LNCAP (cell line): ENCODE measurements around the gene DDX6.

Source experiments
- CTCF ChIP-seq: fragments of 450-650 bp; IDR thresholded peaks from 2 replicates; pipeline ENCODE4 v1.5.1; 2017; ENCODE audit warnings: mild to moderate bottlenecking

Gene DDX6

GRCh38 chr11:118740892-118741291 lies 50.1 kb downstream of the DDX6 start:
- no peak for TF ChIP-seq CTCF

GRCh38 chr11:118735203-118735602 lies 55.8 kb downstream of the DDX6 start:
- TF ChIP-seq CTCF, result no peak

GRCh38 chr11:118734031-118734430 lies 56.9 kb downstream of the DDX6 start:
- TF ChIP-seq CTCF, result no peak

DNA sequence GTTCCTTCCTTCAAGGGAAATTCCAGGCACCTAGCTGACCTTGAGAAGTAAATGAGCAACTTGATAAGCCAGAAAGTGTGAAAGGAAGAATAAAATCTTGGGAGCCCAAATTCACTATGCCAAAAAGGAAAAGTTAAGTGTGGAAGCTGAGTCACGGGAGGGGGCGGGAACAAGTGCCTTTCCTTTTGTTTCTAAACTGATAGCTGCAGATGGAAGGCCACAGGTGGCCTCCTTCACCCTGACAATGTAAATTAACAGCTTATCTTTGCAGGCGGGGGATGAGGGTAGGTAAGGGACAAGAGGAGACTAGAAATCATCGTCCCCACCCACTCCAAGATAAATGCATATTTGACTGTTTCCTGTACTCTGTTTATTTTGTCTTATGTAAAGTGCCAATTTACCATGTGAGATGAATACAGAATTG lies 75.1 kb downstream of the DDX6 start:
- TF ChIP-seq CTCF, result no peak

GRCh38 chr11:118715245-118715831 lies 75.6 kb downstream of the DDX6 start:
- no peak for TF ChIP-seq CTCF

DNA sequence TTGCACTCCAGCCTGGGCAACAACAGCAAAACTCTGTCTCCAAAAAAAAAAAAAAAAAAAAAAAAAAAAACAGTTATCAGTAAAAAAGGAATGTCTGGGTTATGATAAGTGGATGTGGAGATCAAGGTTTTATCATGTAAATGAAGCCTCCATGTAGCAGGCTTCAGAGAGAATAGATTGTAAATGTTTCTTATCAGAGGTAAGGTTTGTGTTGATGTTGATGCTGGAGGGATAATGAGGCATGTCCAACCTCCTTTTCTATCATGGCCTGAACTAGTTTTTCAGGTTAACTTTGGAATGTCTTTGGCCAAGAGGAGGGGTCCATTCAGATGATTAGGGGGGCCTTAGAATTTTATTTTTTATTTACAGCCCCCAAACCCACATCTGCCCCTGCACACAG lies 76.1 kb downstream of the DDX6 start:
- no peak for TF ChIP-seq CTCF

GRCh38 chr11:118708296-118708695 lies 82.7 kb downstream of the DDX6 start:
- no peak for TF ChIP-seq CTCF

DNA sequence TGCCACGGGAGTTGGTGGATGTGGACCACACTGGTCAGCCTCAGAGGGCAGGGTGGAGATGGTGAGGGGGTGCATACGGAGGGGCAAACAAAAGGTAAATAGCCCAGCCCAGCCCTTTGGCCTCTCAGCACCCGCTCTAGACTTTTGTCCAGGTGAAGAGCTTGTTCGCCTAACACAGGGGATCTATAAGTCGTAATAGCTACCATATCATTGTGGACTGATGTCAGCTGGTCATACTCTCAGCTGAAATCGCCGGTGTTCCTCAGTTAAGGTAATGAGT lies 84.5 kb downstream of the DDX6 start:
- no peak for TF ChIP-seq CTCF
